Stimulated activated memory B cell treated with anti-CD40 and anti-IgM and Interleukin-4, amounts not matched to agents 10 μg/mL and 1 μg/mL and 100 μg/mL, for 72 hours (primary cell): ENCODE measurements around the gene ADAMTSL3.

Experiments used
- ATAC-seq: fragments of 150-1000 bp; cut with Tn5 transposase; 2 replicates; pipeline ENCODE4 v1.10.0; 2021
- H3K27ac Mint-ChIP-seq: one replicate; pipeline ENCODE4 v1.8.0; 2022; ENCODE audit warnings: mild to moderate bottlenecking, mixed read lengths
- H3K27me3 Mint-ChIP-seq: one replicate; pipeline ENCODE4 v1.8.0; 2022; ENCODE audit warnings: mixed read lengths
- H3K36me3 Mint-ChIP-seq: one replicate; pipeline ENCODE4 v1.8.0; 2022; ENCODE audit warnings: mixed read lengths
- H3K4me1 Mint-ChIP-seq: one replicate; pipeline ENCODE4 v1.8.0; 2022; ENCODE audit warnings: mixed read lengths
- H3K4me3 Mint-ChIP-seq: one replicate; pipeline ENCODE4 v1.8.0; 2022; ENCODE audit warnings: mild to moderate bottlenecking, moderate library complexity, mixed read lengths
- H3K9me3 Mint-ChIP-seq: one replicate; pipeline ENCODE4 v1.8.0; 2022; ENCODE audit warnings: mixed read lengths

The ADAMTSL3 gene

GRCh38 chr15:83786336-83786735 lies 132.4 kb downstream of the ADAMTSL3 start:
- peaks cover 16% of the 10 kb centered on the region for H3K9me3 Mint-ChIP-seq
- H3K4me1 Mint-ChIP-seq: no peaks in the 10 kb centered on the region
- no peak for ATAC-seq
- no peak overlapping the region for H3K4me3 Mint-ChIP-seq
- H3K27ac Mint-ChIP-seq: no peak overlapping the region
- H3K36me3 Mint-ChIP-seq: no peaks in the 10 kb centered on the region
- H3K27me3 Mint-ChIP-seq: peaks cover 26% of the 10 kb centered on the region

- Mint-ChIP-seq H3K4me3 (no peak overlapping the region), H3K9me3 (no peaks in the 10 kb centered on the region), H3K4me1 (no peaks in the 10 kb centered on the region), H3K27me3 (peaks cover 34% of the 10 kb centered on the region), H3K36me3 (no peaks in the 10 kb centered on the region), H3K27ac (no peak overlapping the region)
- no peak for ATAC-seq
These were observed 139.1 kb downstream of the ADAMTSL3 start for GRCh38 chr15:83793069-83793468.

GRCh38 chr15:83794209-83794608 lies 140.3 kb downstream of the ADAMTSL3 start:
- ATAC-seq: no peak
- H3K9me3 Mint-ChIP-seq: no peaks in the 10 kb centered on the region

GRCh38 chr15:83809345-83809744 lies 155.4 kb downstream of the ADAMTSL3 start:
- Mint-ChIP-seq H3K9me3 (peaks cover 8% of the 10 kb centered on the region), H3K36me3 (no peaks in the 10 kb centered on the region), H3K4me3 (no peak overlapping the region), H3K27me3 (no peaks in the 10 kb centered on the region), H3K4me1 (no peaks in the 10 kb centered on the region), H3K27ac (no peak overlapping the region)
- no peak for ATAC-seq

More at GRCh38 chr15:83794209-83794608, 140.3 kb downstream of the ADAMTSL3 start:
- no peaks in the 10 kb centered on the region for H3K4me1 Mint-ChIP-seq
- H3K27me3 Mint-ChIP-seq: peaks cover 22% of the 10 kb centered on the region
- H3K27ac Mint-ChIP-seq: no peak overlapping the region
- H3K36me3 Mint-ChIP-seq: no peaks in the 10 kb centered on the region
- no peak overlapping the region for H3K4me3 Mint-ChIP-seq

GRCh38 chr15:83810110-83810509 lies 156.2 kb downstream of the ADAMTSL3 start:
- no peak for ATAC-seq
- Mint-ChIP-seq H3K4me3 (no peak overlapping the region), H3K36me3 (no peaks in the 10 kb centered on the region), H3K27ac (no peak overlapping the region), H3K4me1 (no peaks in the 10 kb centered on the region), H3K9me3 (peaks cover 8% of the 10 kb centered on the region), H3K27me3 (no peaks in the 10 kb centered on the region)

- no peak overlapping the region for H3K4me3 Mint-ChIP-seq
- H3K27ac Mint-ChIP-seq: no peak overlapping the region
- no peaks in the 10 kb centered on the region for H3K9me3 Mint-ChIP-seq
- H3K36me3 Mint-ChIP-seq: no peaks in the 10 kb centered on the region
- no peaks in the 10 kb centered on the region for H3K4me1 Mint-ChIP-seq
- no peaks in the 10 kb centered on the region for H3K27me3 Mint-ChIP-seq
- ATAC-seq: no peak
These were observed 159.8 kb downstream of the ADAMTSL3 start for GRCh38 chr15:83813682-83814081.

GRCh38 chr15:83815506-83815905 lies 161.6 kb downstream of the ADAMTSL3 start:
- Mint-ChIP-seq H3K4me3 (no peak overlapping the region), H3K27ac (no peak overlapping the region), H3K4me1 (no peaks in the 10 kb centered on the region), H3K27me3 (no peaks in the 10 kb centered on the region), H3K9me3 (no peaks in the 10 kb centered on the region), H3K36me3 (no peaks in the 10 kb centered on the region)
- no peak for ATAC-seq

GRCh38 chr15:83816124-83816883 lies 162.4 kb downstream of the ADAMTSL3 start:
- H3K27me3 Mint-ChIP-seq: no peaks in the 10 kb centered on the region
- H3K4me1 Mint-ChIP-seq: no peaks in the 10 kb centered on the region
- ATAC-seq: no peak
- H3K9me3 Mint-ChIP-seq: no peaks in the 10 kb centered on the region
- H3K4me3 Mint-ChIP-seq: no peak overlapping the region
- no peaks in the 10 kb centered on the region for H3K36me3 Mint-ChIP-seq
- no peak overlapping the region for H3K27ac Mint-ChIP-seq

- Mint-ChIP-seq H3K9me3 (peaks cover 3% of the 10 kb centered on the region), H3K4me1 (no peaks in the 10 kb centered on the region), H3K36me3 (no peaks in the 10 kb centered on the region), H3K27me3 (no peaks in the 10 kb centered on the region), H3K4me3 (no peak overlapping the region), H3K27ac (no peak overlapping the region)
- no peak for ATAC-seq
These were observed 164.7 kb downstream of the ADAMTSL3 start for GRCh38 chr15:83818591-83818990.

- no peak for ATAC-seq
- Mint-ChIP-seq H3K36me3 (no peaks in the 10 kb centered on the region), H3K4me1 (no peaks in the 10 kb centered on the region), H3K27ac (no peak overlapping the region), H3K9me3 (peaks cover 7% of the 10 kb centered on the region), H3K4me3 (no peak overlapping the region), H3K27me3 (peaks cover 9% of the 10 kb centered on the region)
These were observed 176.5 kb downstream of the ADAMTSL3 start for GRCh38 chr15:83830381-83830780.

- Mint-ChIP-seq H3K4me3 (no peak overlapping the region), H3K27me3 (peaks cover 9% of the 10 kb centered on the region), H3K27ac (no peak overlapping the region), H3K9me3 (peaks cover 2% of the 10 kb centered on the region), H3K36me3 (no peaks in the 10 kb centered on the region), H3K4me1 (no peaks in the 10 kb centered on the region)
- ATAC-seq: no peak
These were observed 179.6 kb downstream of the ADAMTSL3 start for GRCh38 chr15:83833569-83833968.

GRCh38 chr15:83835479-83835878 lies 181.6 kb downstream of the ADAMTSL3 start:
- H3K27ac Mint-ChIP-seq: no peak overlapping the region
- H3K4me3 Mint-ChIP-seq: no peak overlapping the region
- ATAC-seq: no peak
- no peaks in the 10 kb centered on the region for H3K9me3 Mint-ChIP-seq
- no peaks in the 10 kb centered on the region for H3K36me3 Mint-ChIP-seq
- H3K4me1 Mint-ChIP-seq: no peaks in the 10 kb centered on the region
- no peaks in the 10 kb centered on the region for H3K27me3 Mint-ChIP-seq

GRCh38 chr15:83837945-83838571 lies 184.1 kb downstream of the ADAMTSL3 start:
- Mint-ChIP-seq H3K27me3 (no peaks in the 10 kb centered on the region), H3K9me3 (no peaks in the 10 kb centered on the region), H3K36me3 (no peaks in the 10 kb centered on the region), H3K4me3 (no peak overlapping the region), H3K27ac (no peak overlapping the region), H3K4me1 (no peaks in the 10 kb centered on the region)
- ATAC-seq: no peak

GRCh38 chr15:83838763-83839162 lies 184.8 kb downstream of the ADAMTSL3 start:
- no peaks in the 10 kb centered on the region for H3K27me3 Mint-ChIP-seq
- no peaks in the 10 kb centered on the region for H3K4me1 Mint-ChIP-seq
- no peak for ATAC-seq
- no peaks in the 10 kb centered on the region for H3K9me3 Mint-ChIP-seq
- H3K4me3 Mint-ChIP-seq: no peak overlapping the region
- H3K27ac Mint-ChIP-seq: no peak overlapping the region
- H3K36me3 Mint-ChIP-seq: no peaks in the 10 kb centered on the region

- Mint-ChIP-seq H3K4me3 (no peak overlapping the region), H3K27me3 (no peaks in the 10 kb centered on the region)
- ATAC-seq: no peak
These were observed 188.4 kb downstream of the ADAMTSL3 start for GRCh38 chr15:83842281-83842680.

GRCh38 chr15:83843471-83843871 lies 189.5 kb downstream of the ADAMTSL3 start:
- Mint-ChIP-seq H3K27ac (no peak overlapping the region), H3K9me3 (no peaks in the 10 kb centered on the region), H3K27me3 (no peaks in the 10 kb centered on the region), H3K4me3 (no peak overlapping the region), H3K36me3 (no peaks in the 10 kb centered on the region), H3K4me1 (no peaks in the 10 kb centered on the region)
- ATAC-seq: no peak

More at GRCh38 chr15:83842281-83842680, 188.4 kb downstream of the ADAMTSL3 start:
- no peaks in the 10 kb centered on the region for H3K9me3 Mint-ChIP-seq
- no peaks in the 10 kb centered on the region for H3K4me1 Mint-ChIP-seq
- no peak overlapping the region for H3K27ac Mint-ChIP-seq
- H3K36me3 Mint-ChIP-seq: no peaks in the 10 kb centered on the region
